C4-2B (cell line): ENCODE results near the gene FAXC.

ENCODE experiments used
- ZFX ChIP-seq: fragments of 450-650 bp; IDR thresholded peaks from 2 replicates; pipeline ENCODE4 v1.6.1; 2017
- TF ChIP-seq, protein P1 (sequence below): fragments of 450-650 bp; conservative IDR thresholded peaks from 2 replicates; pipeline ENCODE4 v1.5.1; 2017; ENCODE audit warnings: mild to moderate bottlenecking

DNA sequence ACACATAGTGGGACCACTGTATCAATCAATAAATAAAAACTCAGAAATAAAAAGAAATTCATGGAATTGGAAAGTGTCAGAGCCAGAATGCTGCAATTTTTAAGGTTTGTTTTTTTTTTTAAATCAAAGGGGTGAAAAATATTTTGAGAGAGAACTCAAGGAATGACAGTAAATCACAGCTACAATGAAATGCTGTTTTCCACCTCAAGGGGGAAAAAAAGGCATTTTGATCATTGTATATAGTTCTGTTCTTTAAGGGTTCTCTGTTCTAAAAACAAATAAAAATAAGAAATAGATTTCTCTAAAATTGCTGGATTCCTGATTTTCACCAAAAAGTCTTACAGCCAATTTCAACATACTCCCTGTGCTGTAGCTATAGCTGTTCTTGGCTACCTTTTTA lies 24.5 kb downstream of the FAXC start:
- TF ChIP-seq, protein P1, sequence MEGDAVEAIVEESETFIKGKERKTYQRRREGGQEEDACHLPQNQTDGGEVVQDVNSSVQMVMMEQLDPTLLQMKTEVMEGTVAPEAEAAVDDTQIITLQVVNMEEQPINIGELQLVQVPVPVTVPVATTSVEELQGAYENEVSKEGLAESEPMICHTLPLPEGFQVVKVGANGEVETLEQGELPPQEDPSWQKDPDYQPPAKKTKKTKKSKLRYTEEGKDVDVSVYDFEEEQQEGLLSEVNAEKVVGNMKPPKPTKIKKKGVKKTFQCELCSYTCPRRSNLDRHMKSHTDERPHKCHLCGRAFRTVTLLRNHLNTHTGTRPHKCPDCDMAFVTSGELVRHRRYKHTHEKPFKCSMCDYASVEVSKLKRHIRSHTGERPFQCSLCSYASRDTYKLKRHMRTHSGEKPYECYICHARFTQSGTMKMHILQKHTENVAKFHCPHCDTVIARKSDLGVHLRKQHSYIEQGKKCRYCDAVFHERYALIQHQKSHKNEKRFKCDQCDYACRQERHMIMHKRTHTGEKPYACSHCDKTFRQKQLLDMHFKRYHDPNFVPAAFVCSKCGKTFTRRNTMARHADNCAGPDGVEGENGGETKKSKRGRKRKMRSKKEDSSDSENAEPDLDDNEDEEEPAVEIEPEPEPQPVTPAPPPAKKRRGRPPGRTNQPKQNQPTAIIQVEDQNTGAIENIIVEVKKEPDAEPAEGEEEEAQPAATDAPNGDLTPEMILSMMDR, result no peak; the same call in 1 of the 2 replicates
- TF ChIP-seq ZFX, result no peak
